Measurements from ENCODE around the gene LRRC51.

The LRRC51 gene

GRCh38 chr11:72080326-72081183, at the start of gene LRRC51, which contains the start of gene NUMA1:
LRRC51 (plus strand) TSS chr11:72080850; CDS start chr11:72089084, 8,234 bp downstream.
NUMA1 (minus strand) TSS chr11:72080542; CDS start chr11:72035943, 44,599 bp downstream.
- DNase-seq = peak; percentile 100

DNA sequence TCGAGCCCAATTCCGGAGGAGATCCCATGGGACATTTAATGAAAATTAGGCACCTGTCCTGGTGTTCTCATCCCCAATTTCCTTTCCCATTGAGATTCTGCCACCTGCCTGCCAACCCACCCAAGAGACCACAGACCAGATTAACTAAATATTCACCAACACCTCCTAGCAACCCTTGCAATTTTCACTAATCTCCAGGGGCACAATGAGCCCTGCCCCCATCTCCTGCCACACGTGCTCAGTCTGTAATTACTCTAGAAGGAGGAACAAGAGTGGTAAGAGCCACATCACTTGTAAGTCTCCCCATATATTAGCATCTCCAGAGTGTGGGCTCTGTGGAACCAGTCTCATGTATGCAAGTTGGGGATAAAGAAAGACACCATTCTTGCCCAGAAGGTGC, 44.0 kb upstream of the LRRC51 start:
- no peak for DNase-seq

- DNase-seq = no peak
Measured at GRCh38 chr11:72037554-72038311, 42.9 kb upstream of the LRRC51 start.

- no peak for DNase-seq
Measured at GRCh38 chr11:72038491-72038890, 42.2 kb upstream of the LRRC51 start.

GRCh38 chr11:72039031-72039855, 41.4 kb upstream of the LRRC51 start:
- peak in 1 of 2 donors; percentile 19 for DNase-seq

DNA sequence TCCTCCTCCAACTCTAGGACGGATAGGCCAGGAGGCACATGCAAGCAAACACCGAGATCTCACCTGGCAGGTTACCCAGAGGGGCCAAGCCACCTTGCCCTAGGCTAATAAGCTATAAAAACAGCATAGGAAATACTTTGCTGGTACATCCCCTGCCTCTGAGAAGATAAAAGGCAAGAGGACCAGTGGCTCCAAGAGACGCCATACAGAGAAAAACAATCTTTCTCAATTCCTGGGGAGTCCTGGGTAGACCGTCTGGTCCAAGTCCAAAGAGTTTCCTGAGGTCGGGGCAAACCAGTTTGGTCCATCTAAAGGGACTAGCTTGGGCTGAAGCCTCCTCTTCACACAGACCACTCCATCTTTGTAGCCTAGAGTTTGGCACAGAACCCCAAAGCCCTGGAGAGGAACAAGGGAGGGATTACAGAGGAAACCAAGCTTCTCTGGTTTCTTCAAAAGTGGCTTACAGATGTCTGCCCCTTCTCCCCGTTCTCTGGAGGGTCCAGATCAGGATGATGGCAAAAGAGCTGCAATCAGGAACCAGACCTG, 40.7 kb upstream of the LRRC51 start:
- no peak for DNase-seq

- DNase-seq = peak; percentile 78 to 82
Measured at GRCh38 chr11:72040491-72041363, 39.9 kb upstream of the LRRC51 start.

- DNase-seq = peak; percentile 40 to 46
Measured at GRCh38 chr11:72041364-72042063, 39.1 kb upstream of the LRRC51 start.

DNA sequence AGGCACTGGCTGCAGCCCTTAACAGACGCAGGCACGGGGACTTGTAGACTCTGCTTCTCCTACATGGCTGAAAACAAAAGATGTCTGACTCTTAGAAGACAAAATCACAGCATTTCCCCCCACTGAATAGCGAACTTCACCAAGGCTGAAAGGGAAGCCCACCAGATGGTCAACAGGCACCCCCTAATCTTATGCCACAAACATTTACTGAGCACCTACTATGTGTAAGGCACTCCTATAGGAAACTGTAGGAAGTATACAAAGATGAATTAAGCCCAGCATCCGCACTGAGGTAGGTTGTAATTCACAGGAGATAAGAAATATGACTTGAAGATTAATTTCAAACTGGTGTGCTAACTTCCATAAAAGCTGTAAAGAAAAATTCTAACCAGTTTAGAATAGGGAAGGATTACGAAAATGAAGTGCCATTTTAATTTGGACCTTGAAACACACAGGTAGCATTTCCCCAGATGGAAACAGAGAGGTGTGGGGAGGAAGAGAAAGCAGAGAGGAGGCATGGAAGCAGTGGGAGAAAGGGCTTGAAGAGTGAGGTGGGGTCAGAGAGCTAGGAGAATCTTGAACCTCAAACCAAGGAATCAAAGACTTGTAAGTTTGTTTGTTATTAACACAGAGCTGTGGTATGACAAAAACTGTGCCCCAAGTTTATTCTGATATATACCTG, 38.4 kb upstream of the LRRC51 start:
- peak in 1 of 2 donors; percentile 7 for DNase-seq

- no peak for DNase-seq
Measured at GRCh38 chr11:72045849-72046248, 34.8 kb upstream of the LRRC51 start.

GRCh38 chr11:72048766-72049460, 31.7 kb upstream of the LRRC51 start:
- no peak for DNase-seq

DNA sequence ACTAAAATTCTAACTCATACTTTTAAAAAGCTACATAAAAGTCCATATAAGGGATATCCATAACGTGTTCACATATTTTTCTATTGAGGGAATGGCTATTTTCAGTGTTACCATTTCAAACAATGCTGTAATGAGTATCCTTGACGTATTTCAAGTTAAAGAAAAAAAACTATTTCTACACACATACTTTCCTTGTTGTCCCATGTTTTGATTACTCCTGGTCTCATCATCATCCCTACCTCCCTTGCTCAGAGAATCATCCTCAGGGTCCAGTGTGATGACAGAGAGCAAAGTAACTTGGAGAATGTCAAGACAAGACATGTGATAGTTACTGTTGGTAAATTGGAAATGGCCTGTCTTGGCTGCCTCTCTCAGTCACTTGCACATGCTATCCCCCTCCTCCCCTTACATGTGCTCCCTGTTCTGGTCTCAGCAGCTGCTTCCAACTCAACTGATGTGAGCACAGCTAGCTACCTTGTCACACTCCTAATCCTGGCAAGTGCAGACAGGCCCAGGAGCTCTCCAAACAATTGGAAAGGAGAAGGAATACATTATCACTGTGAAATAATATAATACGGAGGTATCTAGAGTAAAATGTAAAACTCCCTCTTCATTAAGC, 22.1 kb upstream of the LRRC51 start:
- DNase-seq = no peak

DNA sequence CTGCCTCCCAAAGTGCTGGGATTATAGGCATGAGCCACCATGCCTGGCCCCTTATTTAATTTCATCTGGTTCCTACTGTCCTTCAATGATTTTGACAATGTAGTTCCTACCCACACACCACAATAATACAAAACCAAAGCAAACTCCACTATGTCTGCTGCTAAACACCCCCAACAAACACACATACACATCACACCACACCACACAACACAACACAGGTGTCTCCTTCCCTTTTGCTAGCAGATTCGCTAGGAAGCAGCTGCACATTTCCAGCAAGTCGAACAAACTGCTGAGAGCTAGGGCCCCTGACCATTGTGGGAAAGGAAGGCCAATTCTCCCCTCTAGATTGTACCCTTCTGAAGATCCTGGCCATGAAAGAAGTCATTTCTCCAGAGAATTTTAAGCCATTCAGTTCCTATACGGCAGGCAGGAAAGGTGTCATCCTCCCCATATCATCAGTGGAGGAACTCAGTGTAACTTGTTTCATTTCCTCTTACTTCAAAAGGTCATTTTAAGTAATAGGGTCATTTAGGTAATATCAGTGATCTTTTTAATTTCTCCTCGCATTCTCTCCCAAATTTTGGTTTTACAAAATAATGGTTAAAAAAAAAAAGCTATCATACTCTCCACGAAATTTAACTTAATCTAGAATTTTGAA, 18.8 kb upstream of the LRRC51 start:
- no peak for DNase-seq

DNA sequence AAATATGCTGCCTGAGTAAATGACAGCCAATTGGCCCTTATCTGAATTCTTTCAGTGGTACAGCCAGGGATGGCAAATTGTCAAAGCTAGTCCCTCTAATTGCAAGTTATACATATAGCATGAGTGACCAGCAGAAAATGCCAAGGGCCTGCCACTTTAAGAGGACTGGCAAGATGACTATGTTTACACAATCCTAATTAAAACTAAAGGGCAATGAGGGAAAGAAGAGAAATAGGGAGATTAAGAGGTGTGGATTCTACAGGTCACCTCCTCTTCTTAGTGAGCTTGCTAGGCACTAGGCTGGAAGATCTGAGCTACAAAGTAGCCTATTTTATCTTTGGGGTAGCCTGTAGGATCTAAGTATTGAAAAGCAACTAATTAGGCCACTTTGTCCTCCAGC, 13.8 kb upstream of the LRRC51 start:
- no peak for DNase-seq

GRCh38 chr11:72067266-72067665, 13.4 kb upstream of the LRRC51 start:
- no peak for DNase-seq

- no peak for DNase-seq
Measured at GRCh38 chr11:72067676-72068075, 13.0 kb upstream of the LRRC51 start.

- no peak for DNase-seq
Measured at GRCh38 chr11:72069200-72069599, 11.4 kb upstream of the LRRC51 start.

- DNase-seq = peak in 1 of 2 donors; percentile 72
Measured at GRCh38 chr11:72069787-72070251, 10.8 kb upstream of the LRRC51 start.

- DNase-seq = no peak
Measured at GRCh38 chr11:72070491-72070890, 10.2 kb upstream of the LRRC51 start.

All from CD4-positive, alpha-beta T cell treated with Interleukin-4 for 1 hour (primary cell).